ENCODE data around the gene MCOLN3.
"Not testable (repeated sequence)": the region's sequence is repeated elsewhere in the genome, so short reads cannot be mapped to it uniquely, and the experiment has no call there.

MCOLN3 gene

GRCh38 chr1:84991097-84991920 lies 57.0 kb downstream of the MCOLN3 start:
- DNase-seq (ENCODE audit: low read depth), result no peak

- no peak for DNase-seq (ENCODE audit: low read depth)
Measured at GRCh38 chr1:84988588-84988987, 59.7 kb downstream of the MCOLN3 start.

GRCh38 chr1:84986561-84986960 lies 61.7 kb downstream of the MCOLN3 start:
- DNase-seq (ENCODE audit: low read depth), result not testable (repeated sequence)

- DNase-seq (ENCODE audit: low read depth), result no peak
Measured at GRCh38 chr1:84985365-84985764, 62.9 kb downstream of the MCOLN3 start.

GRCh38 chr1:84982395-84982794 lies 65.9 kb downstream of the MCOLN3 start:
- DNase-seq (ENCODE audit: low read depth), result no peak

- DNase-seq (ENCODE audit: low read depth), result no peak
Measured at GRCh38 chr1:84975035-84975434, 73.3 kb downstream of the MCOLN3 start.

GRCh38 chr1:84973498-84974334 lies 74.6 kb downstream of the MCOLN3 start:
- DNase-seq (ENCODE audit: low read depth), result no peak

- no peak for DNase-seq (ENCODE audit: low read depth)
Measured at GRCh38 chr1:84972377-84972987, 75.8 kb downstream of the MCOLN3 start.

GRCh38 chr1:84971957-84972356 lies 76.3 kb downstream of the MCOLN3 start:
- DNase-seq (ENCODE audit: low read depth), result no peak

- DNase-seq (ENCODE audit: low read depth), result no peak
Measured at GRCh38 chr1:84969489-84970250, 78.6 kb downstream of the MCOLN3 start.

- no peak for DNase-seq (ENCODE audit: low read depth)
Measured at GRCh38 chr1:84968865-84969264, 79.4 kb downstream of the MCOLN3 start.

- no peak for DNase-seq (ENCODE audit: low read depth)
Measured at GRCh38 chr1:84968101-84968500, 80.2 kb downstream of the MCOLN3 start.

Data from fibroblast of the conjunctiva (primary cell).